A673 (cell line): ENCODE data around the gene HBS1L. TPM values are rescaled to one million over a fixed set of nuclear protein-coding genes. Genes with fewer than 3 reads are reported as not detected.

Source experiments
- BruUV-seq: library from RNA; stranded (reverse); fragments of 400-500 nt; replicated peaks from 2 replicates; lab custom pipeline; 2021; lab: Mats Ljungman, UMichigan
- CTCF ChIA-PET: fragments of 300-600 bp; sonication (Branson Sonifier 250); formaldehyde crosslinking; loops from one replicate; lab custom pipeline; 2022; ENCODE audit warnings: antibody characterized with exemption; lab: Charles Lee
- POLR2A ChIA-PET: fragments of 300-600 bp; sonication (Branson Sonifier 250); formaldehyde crosslinking; loops from one replicate; lab custom pipeline; 2022; ENCODE audit warnings: antibody characterized with exemption; ENCODE audit not compliant: low non-redundant PET; lab: Charles Lee
- DNase-seq: peaks from one replicate; pipeline ENCODE4 v3.0.0-alpha.2; 2015; ENCODE audit warnings: low spot score
- H3K27ac ChIP-seq: fragments of 200-600 bp; sonication (generic); 2 replicates; pipeline ENCODE4 v1.5.1; 2016; ENCODE audit warnings: mixed run types, low read depth, mild to moderate bottlenecking, mixed read lengths, antibody characterized with exemption, low read length; ENCODE audit not compliant: poor library complexity, severe bottlenecking
- H3K27me3 ChIP-seq: fragments of 200-600 bp; sonication (generic); replicated peaks from 2 replicates; pipeline ENCODE4 v1.6.1; 2017; ENCODE audit warnings: mixed run types, low read depth, mild to moderate bottlenecking, mixed read lengths, antibody characterized with exemption, low read length; ENCODE audit not compliant: insufficient read depth, poor library complexity
- H3K36me3 ChIP-seq: fragments of 200-600 bp; sonication (generic); 2 replicates; pipeline ENCODE4 v1.6.1; 2016; ENCODE audit warnings: mixed run types, mild to moderate bottlenecking, mixed read lengths, antibody characterized with exemption, low read length; ENCODE audit not compliant: insufficient read depth, poor library complexity, severe bottlenecking
- H3K4me1 ChIP-seq: fragments of 200-600 bp; sonication (generic); 2 replicates; pipeline ENCODE4 v1.6.1; 2017; ENCODE audit warnings: mixed run types, mild to moderate bottlenecking, mixed read lengths, antibody characterized with exemption, low read length; ENCODE audit not compliant: insufficient read depth, poor library complexity, severe bottlenecking
- H3K4me3 ChIP-seq: fragments of 200-600 bp; sonication (generic); 2 replicates; pipeline ENCODE4 v1.5.1; 2016; ENCODE audit warnings: low read depth, mixed run types, mild to moderate bottlenecking, mixed read lengths, low read length; ENCODE audit not compliant: poor library complexity, severe bottlenecking
- H3K9me3 ChIP-seq: fragments of 200-600 bp; sonication (generic); 2 replicates; pipeline ENCODE4 v1.6.1; 2016; ENCODE audit warnings: mixed run types, low read depth, mild to moderate bottlenecking, mixed read lengths, antibody characterized with exemption, low read length; ENCODE audit not compliant: poor library complexity, severe bottlenecking
- EZH2 ChIP-seq: fragments of 200-600 bp; sonication (generic); IDR thresholded peaks from 2 replicates; pipeline ENCODE4 v1.6.1; 2017; ENCODE audit warnings: borderline replicate concordance, low read depth, mild to moderate bottlenecking, mixed read lengths, antibody characterized with exemption, low read length; ENCODE audit not compliant: poor library complexity, severe bottlenecking
- intact Hi-C: fragments of 100-400 bp; cut with micrococcal nuclease; formaldehyde crosslinking; loops from one replicate; pipeline ENCODE4 v1.10.0; 2022; ENCODE audit not compliant: unreplicated experiment
- total RNA-seq: library from RNA; stranded (reverse); gene quantifications from 2 replicates; pipeline ENCODE4 v1.2.3, GENCODE V29; 2021
- TF ChIP-seq, protein P1 (sequence below): fragments of 300-800, 200-600 bp; sonication (generic); conservative IDR thresholded peaks from 2 replicates; pipeline ENCODE4 v1.5.1; 2017; ENCODE audit warnings: low read depth, mild to moderate bottlenecking, antibody characterized with exemption, low read length, moderate library complexity, mixed read lengths

HBS1L gene
- total RNA-seq, 1 experiment from 2014 or later, result 106 TPM

- Histone ChIP-seq H3K36me3 (no peaks in the 10 kb centered on the region), H3K4me1 (no peaks in the 10 kb centered on the region), H3K27me3 (no peaks in the 10 kb centered on the region), H3K4me3 (no peak overlapping the region), H3K27ac (no peak overlapping the region), H3K9me3 (peaks cover under 1% of the 10 kb centered on the region)
- DNase-seq, result no peak
- CTCF ChIA-PET, result interaction anchor here (0.6 kb wide), 1 partner anchor 69 kb away, joined by 4 read pairs; no protein-coding TSS in a partner anchor
- POLR2A ChIA-PET, result no interaction called here
- intact Hi-C loops, result no loop called here
- no peak for TF ChIP-seq EZH2
- TF ChIP-seq, protein P1, sequence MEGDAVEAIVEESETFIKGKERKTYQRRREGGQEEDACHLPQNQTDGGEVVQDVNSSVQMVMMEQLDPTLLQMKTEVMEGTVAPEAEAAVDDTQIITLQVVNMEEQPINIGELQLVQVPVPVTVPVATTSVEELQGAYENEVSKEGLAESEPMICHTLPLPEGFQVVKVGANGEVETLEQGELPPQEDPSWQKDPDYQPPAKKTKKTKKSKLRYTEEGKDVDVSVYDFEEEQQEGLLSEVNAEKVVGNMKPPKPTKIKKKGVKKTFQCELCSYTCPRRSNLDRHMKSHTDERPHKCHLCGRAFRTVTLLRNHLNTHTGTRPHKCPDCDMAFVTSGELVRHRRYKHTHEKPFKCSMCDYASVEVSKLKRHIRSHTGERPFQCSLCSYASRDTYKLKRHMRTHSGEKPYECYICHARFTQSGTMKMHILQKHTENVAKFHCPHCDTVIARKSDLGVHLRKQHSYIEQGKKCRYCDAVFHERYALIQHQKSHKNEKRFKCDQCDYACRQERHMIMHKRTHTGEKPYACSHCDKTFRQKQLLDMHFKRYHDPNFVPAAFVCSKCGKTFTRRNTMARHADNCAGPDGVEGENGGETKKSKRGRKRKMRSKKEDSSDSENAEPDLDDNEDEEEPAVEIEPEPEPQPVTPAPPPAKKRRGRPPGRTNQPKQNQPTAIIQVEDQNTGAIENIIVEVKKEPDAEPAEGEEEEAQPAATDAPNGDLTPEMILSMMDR, result no peak
- no TSS peak for BruUV-seq
Observed at GRCh38 chr6:134951494-134952263, 102.9 kb downstream of the HBS1L start.

DNA sequence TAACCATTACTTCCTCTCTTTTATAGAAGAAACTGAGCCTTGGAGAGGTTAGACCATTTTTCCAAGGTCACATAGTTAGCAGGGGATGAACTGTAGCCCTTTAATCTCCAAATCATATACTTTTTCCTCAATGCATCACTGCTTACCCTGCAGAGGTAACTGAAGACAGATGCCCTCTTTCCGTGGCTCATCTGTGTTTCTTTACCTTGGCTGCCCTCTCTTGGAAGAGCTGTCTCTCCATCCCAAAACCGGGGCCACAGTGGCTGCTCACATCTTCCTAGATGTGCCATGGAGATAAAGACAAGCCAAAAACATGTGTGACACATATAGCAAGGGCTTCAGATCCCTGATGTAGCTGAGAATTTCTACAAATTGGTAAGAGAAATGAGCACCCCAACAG, 104.1 kb downstream of the HBS1L start:
- Histone ChIP-seq H3K9me3 (peaks cover 2% of the 10 kb centered on the region), H3K27ac (no peak overlapping the region), H3K27me3 (no peaks in the 10 kb centered on the region), H3K36me3 (no peaks in the 10 kb centered on the region), H3K4me1 (no peaks in the 10 kb centered on the region), H3K4me3 (no peak overlapping the region)
- no TSS peak for BruUV-seq
- POLR2A ChIA-PET, result no interaction called here
- no peak for DNase-seq
- no peak for TF ChIP-seq EZH2
- TF ChIP-seq, protein P1, result no peak
- CTCF ChIA-PET, result no interaction called here
- intact Hi-C loops, result no loop called here

- TF ChIP-seq EZH2, result no peak
- TF ChIP-seq, protein P1, result no peak
- H3K36me3 ChIP-seq, result no peaks in the 10 kb centered on the region
- ChIA-PET POLR2A (no interaction called here), CTCF (no interaction called here)
- H3K27ac ChIP-seq, result no peak within 1 kb of the TSS
- peaks cover 2% of the 10 kb centered on the region for H3K9me3 ChIP-seq
- intact Hi-C loops, result no loop called here
- H3K4me1 ChIP-seq, result no peaks in the 10 kb centered on the region
- H3K4me3 ChIP-seq, result no peak within 1 kb of the TSS
- no TSS peak for BruUV-seq
- no peaks in the 10 kb centered on the region for H3K27me3 ChIP-seq
- no peak for DNase-seq
Observed at GRCh38 chr6:134949927-134950326, 104.7 kb downstream of the HBS1L start, which contains the start of gene ALDH8A1. TSS of gene ALDH8A1 (minus strand) at chr6:134950101. CDS start at chr6:134950053, 48 bp downstream.
